ENCODE data around the gene ACSBG1. TPM values are rescaled to one million over a fixed set of nuclear protein-coding genes. Genes with fewer than 3 reads are reported as not detected.

ACSBG1 gene
- total RNA-seq, 1 donor from 2014 or later: 1.8 TPM

DNA sequence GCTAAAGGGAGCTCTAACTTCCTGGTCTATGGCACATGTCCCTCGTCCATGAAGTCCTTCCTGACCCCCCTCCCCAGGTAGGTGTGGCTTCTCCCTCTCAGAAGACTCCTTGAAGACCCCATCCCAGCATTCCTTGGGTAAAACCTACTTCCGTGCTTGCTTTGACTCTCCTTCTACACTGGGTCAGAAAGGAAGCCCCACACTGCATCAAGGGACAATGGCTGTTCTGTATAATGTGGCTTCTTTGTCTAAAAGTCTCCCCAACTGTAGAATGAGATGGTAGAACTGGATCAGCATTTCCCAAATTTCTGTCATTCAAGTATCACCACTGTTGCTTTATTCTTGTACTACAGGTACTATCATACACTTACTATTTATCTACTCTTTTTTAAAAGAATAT, 26.1 kb upstream of the ACSBG1 start:
- no peak for ATAC-seq
- Histone ChIP-seq H3K9me3 (no peaks in the 10 kb centered on the region), H3K4me3 (no peak overlapping the region), H3K27me3 (ENCODE audit: low read depth) (no peaks in the 10 kb centered on the region), H3K27ac (no peak overlapping the region), H3K4me1 (peaks cover 8% of the 10 kb centered on the region), H3K36me3 (no peaks in the 10 kb centered on the region)
- TF ChIP-seq, protein P1, sequence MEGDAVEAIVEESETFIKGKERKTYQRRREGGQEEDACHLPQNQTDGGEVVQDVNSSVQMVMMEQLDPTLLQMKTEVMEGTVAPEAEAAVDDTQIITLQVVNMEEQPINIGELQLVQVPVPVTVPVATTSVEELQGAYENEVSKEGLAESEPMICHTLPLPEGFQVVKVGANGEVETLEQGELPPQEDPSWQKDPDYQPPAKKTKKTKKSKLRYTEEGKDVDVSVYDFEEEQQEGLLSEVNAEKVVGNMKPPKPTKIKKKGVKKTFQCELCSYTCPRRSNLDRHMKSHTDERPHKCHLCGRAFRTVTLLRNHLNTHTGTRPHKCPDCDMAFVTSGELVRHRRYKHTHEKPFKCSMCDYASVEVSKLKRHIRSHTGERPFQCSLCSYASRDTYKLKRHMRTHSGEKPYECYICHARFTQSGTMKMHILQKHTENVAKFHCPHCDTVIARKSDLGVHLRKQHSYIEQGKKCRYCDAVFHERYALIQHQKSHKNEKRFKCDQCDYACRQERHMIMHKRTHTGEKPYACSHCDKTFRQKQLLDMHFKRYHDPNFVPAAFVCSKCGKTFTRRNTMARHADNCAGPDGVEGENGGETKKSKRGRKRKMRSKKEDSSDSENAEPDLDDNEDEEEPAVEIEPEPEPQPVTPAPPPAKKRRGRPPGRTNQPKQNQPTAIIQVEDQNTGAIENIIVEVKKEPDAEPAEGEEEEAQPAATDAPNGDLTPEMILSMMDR (IDR thresholded peaks at IDR 0.05): no peak
- no peak for DNase-seq
- intact Hi-C loops (cut with DNase I): no loop called here

DNA sequence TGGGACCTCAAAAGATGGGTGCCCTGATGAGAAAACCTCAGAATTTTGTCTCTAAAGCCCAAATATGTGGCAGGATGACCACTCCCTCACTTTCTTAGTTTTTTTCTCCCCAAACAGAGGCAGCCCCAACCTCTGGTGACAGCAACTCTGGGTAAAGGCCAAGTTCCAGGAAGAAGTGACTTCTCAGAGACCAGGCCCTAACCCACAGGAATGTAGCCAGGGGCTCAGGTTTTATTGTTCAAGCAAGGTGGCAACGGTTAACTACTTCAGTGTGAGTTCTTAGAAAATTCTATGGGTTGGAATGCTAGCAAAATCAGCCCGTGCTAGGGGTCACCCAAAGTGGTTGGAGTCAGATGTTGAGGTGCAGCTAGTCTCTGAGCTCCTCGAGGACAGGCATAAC, 24.9 kb upstream of the ACSBG1 start:
- TF ChIP-seq, protein P1 (IDR thresholded peaks at IDR 0.05): no peak

DNA sequence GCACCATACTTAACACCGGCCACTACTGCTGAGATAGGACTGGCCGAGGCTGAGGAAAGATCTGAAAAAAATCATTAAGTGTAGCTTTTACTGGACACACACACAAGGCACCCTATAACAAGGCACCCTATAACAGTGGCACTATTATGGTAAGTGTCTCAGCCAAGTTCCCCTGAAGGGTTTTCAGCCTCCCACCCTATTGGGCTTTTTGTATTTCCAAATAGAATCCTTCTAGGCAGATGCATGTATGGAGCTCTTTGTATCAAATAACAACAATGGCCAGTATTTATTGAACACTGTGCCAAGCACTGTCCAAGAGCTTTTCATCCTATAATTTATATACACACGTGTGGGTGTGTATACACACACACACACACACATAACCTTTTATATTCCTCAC, 23.3 kb upstream of the ACSBG1 start:
- Histone ChIP-seq H3K27me3 (ENCODE audit: low read depth) (no peaks in the 10 kb centered on the region), H3K9me3 (no peaks in the 10 kb centered on the region), H3K4me3 (no peak overlapping the region), H3K4me1 (no peaks in the 10 kb centered on the region), H3K27ac (no peak overlapping the region), H3K36me3 (no peaks in the 10 kb centered on the region)
- intact Hi-C loops (cut with DNase I): no loop called here
- DNase-seq (no peak), ATAC-seq (no peak)
- TF ChIP-seq, protein P1 (IDR thresholded peaks at IDR 0.05): no peak

More for the DNA sequence above, 24.9 kb upstream of the ACSBG1 start:
- ATAC-seq: no peak
- Histone ChIP-seq H3K27ac (no peak overlapping the region), H3K36me3 (no peaks in the 10 kb centered on the region), H3K4me1 (no peaks in the 10 kb centered on the region), H3K9me3 (no peaks in the 10 kb centered on the region), H3K4me3 (no peak overlapping the region), H3K27me3 (ENCODE audit: low read depth) (no peaks in the 10 kb centered on the region)
- intact Hi-C loops (cut with DNase I): no loop called here
- no peak for DNase-seq

DNA sequence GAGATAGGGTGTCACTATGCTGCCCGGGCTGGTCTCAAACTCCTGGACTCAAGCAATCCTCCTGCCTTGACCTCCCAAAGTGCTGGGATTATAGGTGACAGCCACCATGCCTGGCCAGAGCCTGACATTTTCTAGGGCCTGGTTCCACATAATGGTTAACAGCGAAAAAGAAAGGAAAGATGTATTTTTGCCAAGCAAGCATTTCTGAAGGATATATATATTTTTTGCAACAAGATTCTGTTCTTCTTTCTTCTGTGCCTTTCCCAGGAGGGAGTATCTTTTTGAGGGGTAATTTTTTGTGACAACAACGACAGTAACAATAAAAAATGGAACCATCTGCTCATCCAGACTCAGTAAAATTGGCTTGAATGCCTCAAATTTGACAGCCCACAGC, 21.7 kb upstream of the ACSBG1 start:
- H3K27me3 ChIP-seq (ENCODE audit: low read depth): no peaks in the 10 kb centered on the region
- H3K4me1 ChIP-seq: no peaks in the 10 kb centered on the region
- no peak for ATAC-seq
- no peak overlapping the region for H3K27ac ChIP-seq
- no peaks in the 10 kb centered on the region for H3K9me3 ChIP-seq
- no peaks in the 10 kb centered on the region for H3K36me3 ChIP-seq
- no peak for DNase-seq
- intact Hi-C loops (cut with DNase I): no loop called here
- no peak overlapping the region for H3K4me3 ChIP-seq
- TF ChIP-seq, protein P1 (IDR thresholded peaks at IDR 0.05): no peak

DNA sequence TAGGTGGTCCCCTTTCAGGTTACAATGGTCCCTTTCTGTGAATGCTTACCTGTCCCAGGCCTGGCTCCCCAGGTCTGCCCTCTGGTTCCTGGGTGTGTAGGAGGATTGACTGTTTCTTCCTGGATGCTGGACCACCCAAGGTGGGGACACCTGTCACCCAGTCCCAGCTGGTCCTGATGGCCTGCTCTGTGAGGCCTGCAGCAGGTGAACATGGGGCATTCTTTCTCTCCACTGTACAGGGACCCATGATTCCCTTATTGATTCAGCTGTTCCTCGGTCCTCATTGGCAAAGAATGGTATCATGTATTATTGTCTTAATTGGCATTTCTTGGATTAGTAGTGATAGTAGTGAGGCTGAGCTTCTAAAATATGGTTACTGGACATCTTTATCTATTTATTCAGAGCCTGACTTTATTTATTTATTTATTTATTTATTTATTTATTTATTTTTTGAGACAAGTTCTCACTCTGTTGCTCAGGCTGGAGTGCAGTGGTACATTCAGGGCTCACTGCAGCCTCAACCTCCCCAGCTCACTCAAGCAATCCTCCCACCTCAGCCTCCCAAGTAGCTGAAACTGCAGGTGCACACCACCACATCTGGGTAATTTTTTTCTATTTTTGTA, 21.2 kb upstream of the ACSBG1 start:
- intact Hi-C loops (cut with DNase I): no loop called here
- ATAC-seq: no peak
- Histone ChIP-seq H3K9me3 (no peaks in the 10 kb centered on the region), H3K27me3 (ENCODE audit: low read depth) (no peaks in the 10 kb centered on the region), H3K4me3 (no peak overlapping the region), H3K36me3 (no peaks in the 10 kb centered on the region), H3K4me1 (no peaks in the 10 kb centered on the region), H3K27ac (no peak overlapping the region)
- no peak for DNase-seq
- TF ChIP-seq, protein P1 (IDR thresholded peaks at IDR 0.05): no peak
